ENCODE measurements around the gene CNDP2.

Gene CNDP2

DNA sequence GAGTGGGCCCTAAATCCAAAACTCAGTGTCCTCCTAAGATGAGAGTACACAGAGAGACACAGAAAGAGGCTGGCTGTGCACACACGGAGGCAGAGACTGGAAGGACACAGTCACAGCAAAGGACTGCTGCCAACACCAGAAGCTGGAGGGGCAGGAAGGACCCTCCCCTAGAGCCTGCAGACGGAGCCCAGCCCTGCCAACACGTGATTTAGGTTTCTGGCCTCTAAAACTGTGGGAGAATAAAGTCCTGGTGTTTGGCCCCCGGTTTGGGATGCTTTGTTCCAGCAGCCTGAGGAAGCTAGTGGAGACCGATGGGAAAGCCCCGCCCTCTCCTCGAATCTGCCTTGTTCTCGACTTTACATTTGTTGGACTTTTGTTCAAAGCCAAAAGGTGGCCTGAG is 48.7 kb downstream of the CNDP2 start:
- no peak for DNase-seq
- ChIA-PET POLR2A (no interaction called here), CTCF (no interaction called here)
- Histone ChIP-seq H3K36me3 (ENCODE audit: control insufficient read depth in 4 of 4, insufficient read depth in 4 of 4, low read length in 3 of 4) (no peaks in the 10 kb centered on the region), H3K4me1 (ENCODE audit: control extremely low read depth in 1 of 4, control insufficient read depth in 4 of 4, insufficient read depth in 4 of 4, low read length in 3 of 4) (peaks cover 0 to 2% (median 0%) of the 10 kb centered on the region in 4 experiments), H3K27ac (ENCODE audit: insufficient read depth in 1 of 2, low read depth in 1 of 2, low read length in 2 of 2, poor library complexity in 1 of 2, severe bottlenecking in 2 of 2) (no peak overlapping the region), H3K27me3 (replicated peaks in 2 of 5; ENCODE audit: control insufficient read depth in 4 of 5, insufficient read depth in 5 of 5, low read length in 4 of 5) (no peaks in the 10 kb centered on the region), H3K9me3 (ENCODE audit: control extremely low read depth in 1 of 5, control insufficient read depth in 4 of 5, insufficient read depth in 2 of 5, low read depth in 1 of 5, low read length in 4 of 5) (peaks cover 1 to 16% (median 5%) of the 10 kb centered on the region in 5 experiments), H3K4me3 (ENCODE audit: control insufficient read depth in 1 of 7, extremely low read depth in 1 of 7, insufficient read depth in 4 of 7, low read depth in 2 of 7, low read length in 6 of 7) (no peak overlapping the region)
- 72% methylated on average over 8 of the region's 8 CpGs for WGBS (ENCODE audit: insufficient coverage)

DNA sequence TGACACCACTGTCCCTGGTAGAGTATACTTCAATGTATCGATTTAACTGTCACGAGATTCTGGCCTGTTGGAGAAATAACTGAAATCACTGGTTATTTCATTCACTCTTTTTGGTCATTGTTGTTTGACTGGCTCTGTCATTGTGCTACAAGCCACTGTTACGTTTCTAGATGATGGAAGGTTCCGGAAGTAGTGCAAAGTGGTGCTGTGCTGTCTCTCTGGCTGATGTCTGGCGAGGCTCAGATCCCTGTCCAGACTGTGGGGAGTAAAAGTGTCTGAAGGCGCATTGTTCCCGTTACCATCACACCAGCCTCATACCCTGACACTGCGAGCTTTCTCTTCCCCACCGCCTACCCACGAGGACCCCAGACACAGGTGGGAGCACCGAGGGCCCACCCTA is 49.8 kb downstream of the CNDP2 start:
- ChIA-PET POLR2A (no interaction called here), CTCF (interaction anchor here (0.6 to 1.4 kb wide), 5 partner anchors 15 to 245 kb away, joined by 3 to 5 read pairs (median 4); no protein-coding TSS in a partner anchor)
- DNase-seq = no peak
- Histone ChIP-seq H3K4me3 (ENCODE audit: control insufficient read depth in 1 of 7, extremely low read depth in 1 of 7, insufficient read depth in 4 of 7, low read depth in 2 of 7, low read length in 6 of 7) (no peak overlapping the region), H3K36me3 (ENCODE audit: control insufficient read depth in 4 of 4, insufficient read depth in 4 of 4, low read length in 3 of 4) (no peaks in the 10 kb centered on the region), H3K27me3 (replicated peaks in 2 of 5; ENCODE audit: control insufficient read depth in 4 of 5, insufficient read depth in 5 of 5, low read length in 4 of 5) (no peaks in the 10 kb centered on the region), H3K4me1 (ENCODE audit: control extremely low read depth in 1 of 4, control insufficient read depth in 4 of 4, insufficient read depth in 4 of 4, low read length in 3 of 4) (peaks cover 0 to 2% (median 0%) of the 10 kb centered on the region in 4 experiments), H3K27ac (ENCODE audit: insufficient read depth in 1 of 2, low read depth in 1 of 2, low read length in 2 of 2, poor library complexity in 1 of 2, severe bottlenecking in 2 of 2) (no peak overlapping the region), H3K9me3 (ENCODE audit: control extremely low read depth in 1 of 5, control insufficient read depth in 4 of 5, insufficient read depth in 2 of 5, low read depth in 1 of 5, low read length in 4 of 5) (peaks cover 1 to 20% (median 7%) of the 10 kb centered on the region in 5 experiments)
- WGBS (ENCODE audit: insufficient coverage) = 99% methylated on average over 7 of the region's 11 CpGs

DNA sequence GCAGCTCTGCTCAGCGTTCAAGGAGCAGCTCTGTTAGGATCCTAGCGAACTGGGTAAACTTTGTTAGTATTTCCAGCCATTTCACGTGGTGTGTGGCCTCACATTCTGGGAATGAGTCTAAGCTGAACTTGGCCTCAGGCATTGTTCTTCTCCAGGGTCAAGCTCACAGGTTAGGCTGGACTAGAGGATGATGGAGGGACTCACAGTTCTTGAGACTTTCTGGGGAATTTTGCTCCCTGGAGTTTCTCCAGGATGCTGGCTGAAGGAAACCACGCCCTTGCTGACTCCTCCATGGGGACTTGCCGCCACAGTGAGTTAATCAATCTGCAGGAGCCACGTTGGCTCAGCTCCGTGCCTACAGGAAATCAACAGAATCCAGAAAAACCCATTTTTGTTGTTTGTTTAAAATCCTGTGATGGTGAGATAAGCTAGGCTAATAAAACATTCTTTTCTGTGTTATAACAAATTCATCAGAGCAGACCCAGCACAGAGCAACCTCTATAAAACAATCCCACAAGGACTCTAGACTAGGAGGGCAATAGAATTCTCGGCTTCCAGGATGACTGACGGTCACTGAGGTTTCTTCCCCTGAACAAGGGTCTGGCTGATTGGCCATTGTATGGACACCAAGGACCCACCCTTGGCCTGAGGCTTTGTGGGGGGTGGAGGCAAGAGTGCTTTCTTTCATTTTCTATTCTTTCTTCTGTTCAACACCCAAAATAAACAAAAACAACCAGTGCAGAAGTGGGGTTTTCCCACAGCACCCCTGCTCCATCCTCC is 50.8 kb downstream of the CNDP2 start:
- Histone ChIP-seq H3K36me3 (ENCODE audit: control insufficient read depth in 4 of 4, insufficient read depth in 4 of 4, low read length in 3 of 4) (no peaks in the 10 kb centered on the region), H3K27me3 (replicated peaks in 2 of 5; ENCODE audit: control insufficient read depth in 4 of 5, insufficient read depth in 5 of 5, low read length in 4 of 5) (no peaks in the 10 kb centered on the region), H3K27ac (ENCODE audit: insufficient read depth in 1 of 2, low read depth in 1 of 2, low read length in 2 of 2, poor library complexity in 1 of 2, severe bottlenecking in 2 of 2) (no peak overlapping the region), H3K4me1 (ENCODE audit: control extremely low read depth in 1 of 4, control insufficient read depth in 4 of 4, insufficient read depth in 4 of 4, low read length in 3 of 4) (peaks cover 0 to 2% (median 0%) of the 10 kb centered on the region in 4 experiments), H3K9me3 (ENCODE audit: control extremely low read depth in 1 of 5, control insufficient read depth in 4 of 5, insufficient read depth in 2 of 5, low read depth in 1 of 5, low read length in 4 of 5) (peaks cover 1 to 20% (median 7%) of the 10 kb centered on the region in 5 experiments), H3K4me3 (ENCODE audit: control insufficient read depth in 1 of 7, extremely low read depth in 1 of 7, insufficient read depth in 4 of 7, low read depth in 2 of 7, low read length in 6 of 7) (no peak overlapping the region)
- WGBS (ENCODE audit: insufficient coverage) = 55% methylated on average over 8 of the region's 9 CpGs
- no peak for DNase-seq
- POLR2A ChIA-PET = interaction anchor here (0.6 kb wide), 1 partner anchor 345 kb away, joined by 3 read pairs; no protein-coding TSS in a partner anchor
- CTCF ChIA-PET = interaction anchor here (0.6 to 1.4 kb wide), 6 partner anchors 16 to 246 kb away, joined by 3 to 5 read pairs (median 4); no protein-coding TSS in a partner anchor

DNA sequence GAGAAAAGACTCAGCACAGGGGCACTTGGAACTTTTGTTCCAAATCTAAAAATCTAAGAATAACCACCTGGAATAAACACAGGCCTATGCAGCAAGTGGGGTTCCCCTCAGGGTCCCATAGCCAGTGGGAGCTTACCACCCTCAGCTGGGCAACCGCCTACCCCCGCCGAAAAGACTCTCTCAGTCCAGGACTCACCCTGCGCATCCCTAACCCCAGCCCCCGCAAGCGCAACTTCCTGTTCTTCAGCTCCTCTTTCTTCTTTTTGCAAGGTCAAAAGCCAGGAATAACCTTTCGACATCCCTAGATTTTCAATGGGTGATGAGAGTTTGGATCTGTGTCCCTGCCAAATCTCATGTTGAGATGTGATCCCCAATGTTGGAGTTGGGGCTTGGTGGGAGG is 51.7 kb downstream of the CNDP2 start:
- ChIA-PET CTCF (interaction anchor here (1.4 kb wide), 2 partner anchors 193 to 206 kb away, joined by 3 to 4 read pairs; no protein-coding TSS in a partner anchor), POLR2A (no interaction called here)
- WGBS (ENCODE audit: insufficient coverage) = 96% methylated on average over 4 of the region's 7 CpGs
- no peaks in the 10 kb centered on the region for H3K36me3 ChIP-seq (ENCODE audit: control insufficient read depth in 4 of 4, insufficient read depth in 4 of 4, low read length in 3 of 4)
- no peak for DNase-seq
- H3K27ac ChIP-seq (ENCODE audit: insufficient read depth in 1 of 2, low read depth in 1 of 2, low read length in 2 of 2, poor library complexity in 1 of 2, severe bottlenecking in 2 of 2) = no peak overlapping the region
- peaks cover 0 to 2% (median 0%) of the 10 kb centered on the region in 4 experiments for H3K4me1 ChIP-seq (ENCODE audit: control extremely low read depth in 1 of 4, control insufficient read depth in 4 of 4, insufficient read depth in 4 of 4, low read length in 3 of 4)
- H3K9me3 ChIP-seq (ENCODE audit: control extremely low read depth in 1 of 5, control insufficient read depth in 4 of 5, insufficient read depth in 2 of 5, low read depth in 1 of 5, low read length in 4 of 5) = peaks cover 1 to 20% (median 7%) of the 10 kb centered on the region in 5 experiments
- H3K27me3 ChIP-seq (replicated peaks in 2 of 5; ENCODE audit: control insufficient read depth in 4 of 5, insufficient read depth in 5 of 5, low read length in 4 of 5) = no peaks in the 10 kb centered on the region
- H3K4me3 ChIP-seq (ENCODE audit: control insufficient read depth in 1 of 7, extremely low read depth in 1 of 7, insufficient read depth in 4 of 7, low read depth in 2 of 7, low read length in 6 of 7) = no peak overlapping the region

DNA sequence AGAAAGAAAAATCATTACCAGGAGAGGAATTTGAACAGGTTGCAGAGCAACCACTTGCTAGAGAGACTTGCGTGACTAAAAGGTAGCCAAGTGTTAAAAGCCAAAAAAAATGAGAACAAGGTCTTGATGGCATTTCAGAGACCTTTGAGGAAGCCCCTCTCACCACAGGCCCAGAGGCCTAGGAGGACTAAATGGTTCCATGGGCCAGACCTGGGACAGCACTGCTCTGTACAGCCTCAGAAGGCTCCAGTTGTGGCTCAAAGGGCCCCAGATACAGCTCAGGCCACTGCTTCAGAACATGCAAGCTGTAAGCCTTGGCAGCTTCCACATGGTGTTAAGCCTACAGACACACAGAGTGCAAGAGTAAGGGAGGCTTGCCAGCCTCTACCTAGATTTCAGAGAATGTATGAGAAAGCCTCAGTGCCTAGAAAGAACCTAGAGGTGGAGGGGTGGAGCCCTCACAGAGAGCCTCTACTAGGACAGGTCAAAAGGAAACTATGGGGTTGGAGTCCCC is 53.5 kb downstream of the CNDP2 start:
- POLR2A ChIA-PET = no interaction called here
- no peak overlapping the region for H3K27ac ChIP-seq (ENCODE audit: insufficient read depth in 1 of 2, low read depth in 1 of 2, low read length in 2 of 2, poor library complexity in 1 of 2, severe bottlenecking in 2 of 2)
- H3K27me3 ChIP-seq (replicated peaks in 2 of 5; ENCODE audit: control insufficient read depth in 4 of 5, insufficient read depth in 5 of 5, low read length in 4 of 5) = peaks cover 0 to 3% (median 0%) of the 10 kb centered on the region in 5 experiments
- H3K36me3 ChIP-seq (ENCODE audit: control insufficient read depth in 4 of 4, insufficient read depth in 4 of 4, low read length in 3 of 4) = no peaks in the 10 kb centered on the region
- peaks cover 1 to 20% (median 7%) of the 10 kb centered on the region in 5 experiments for H3K9me3 ChIP-seq (ENCODE audit: control extremely low read depth in 1 of 5, control insufficient read depth in 4 of 5, insufficient read depth in 2 of 5, low read depth in 1 of 5, low read length in 4 of 5)
- 100% methylated on average over 1 of the region's 1 CpG for WGBS (ENCODE audit: insufficient coverage)
- CTCF ChIA-PET = interaction anchor here (3.4 kb wide), 2 partner anchors 56 to 196 kb away, joined by 18 to 48 read pairs; no protein-coding TSS in a partner anchor
- peaks cover 0 to 2% (median 0%) of the 10 kb centered on the region in 4 experiments for H3K4me1 ChIP-seq (ENCODE audit: control extremely low read depth in 1 of 4, control insufficient read depth in 4 of 4, insufficient read depth in 4 of 4, low read length in 3 of 4)
- DNase-seq = peak in 2 of 3 donors; percentile 13 to 28
- H3K4me3 ChIP-seq (ENCODE audit: control insufficient read depth in 1 of 7, extremely low read depth in 1 of 7, insufficient read depth in 4 of 7, low read depth in 2 of 7, low read length in 6 of 7) = no peak overlapping the region

DNA sequence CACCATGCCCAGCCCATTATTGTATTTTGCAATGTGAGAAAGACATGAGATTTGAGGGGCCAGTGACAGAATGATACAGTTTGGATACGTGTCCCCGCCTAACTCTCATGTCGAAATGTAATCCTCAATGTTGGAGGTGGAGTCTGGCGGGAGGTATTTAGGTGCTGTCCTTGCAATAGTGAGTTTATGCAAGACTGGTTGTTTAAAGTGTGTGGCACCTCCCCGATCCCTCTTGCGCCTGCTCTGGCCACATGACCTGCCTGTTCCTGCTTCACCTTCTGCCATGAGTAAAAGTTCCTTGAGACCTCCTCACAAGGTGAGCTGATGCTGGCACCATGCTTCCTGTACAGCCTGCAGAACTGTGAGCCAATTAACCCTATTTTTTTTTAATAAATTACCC is 54.7 kb downstream of the CNDP2 start:
- CTCF ChIA-PET = interaction anchor here (1.0 to 3.4 kb wide), 9 partner anchors 17 to 353 kb away, joined by 3 to 48 read pairs (median 5); no protein-coding TSS in a partner anchor

More for the DNA sequence above, 54.7 kb downstream of the CNDP2 start:
- H3K9me3 ChIP-seq (ENCODE audit: control extremely low read depth in 1 of 5, control insufficient read depth in 4 of 5, insufficient read depth in 2 of 5, low read depth in 1 of 5, low read length in 4 of 5) = peaks cover 1 to 20% (median 7%) of the 10 kb centered on the region in 5 experiments
- peaks cover 0 to 2% (median 0%) of the 10 kb centered on the region in 4 experiments for H3K4me1 ChIP-seq (ENCODE audit: control extremely low read depth in 1 of 4, control insufficient read depth in 4 of 4, insufficient read depth in 4 of 4, low read length in 3 of 4)
- POLR2A ChIA-PET = no interaction called here
- no peak for DNase-seq
- H3K36me3 ChIP-seq (ENCODE audit: control insufficient read depth in 4 of 4, insufficient read depth in 4 of 4, low read length in 3 of 4) = no peaks in the 10 kb centered on the region
- WGBS (ENCODE audit: insufficient coverage) = 100% methylated on average over 6 of the region's 6 CpGs
- no peak overlapping the region for H3K4me3 ChIP-seq (ENCODE audit: control insufficient read depth in 1 of 7, extremely low read depth in 1 of 7, insufficient read depth in 4 of 7, low read depth in 2 of 7, low read length in 6 of 7)
- H3K27me3 ChIP-seq (replicated peaks in 2 of 5; ENCODE audit: control insufficient read depth in 4 of 5, insufficient read depth in 5 of 5, low read length in 4 of 5) = peaks cover 0 to 5% (median 0%) of the 10 kb centered on the region in 5 experiments
- H3K27ac ChIP-seq (ENCODE audit: insufficient read depth in 1 of 2, low read depth in 1 of 2, low read length in 2 of 2, poor library complexity in 1 of 2, severe bottlenecking in 2 of 2) = no peak overlapping the region
